ENCODE data around the gene PLXNB2. TPM values are rescaled to one million over a fixed set of nuclear protein-coding genes. Genes with fewer than 3 reads are reported as not detected.

PLXNB2 gene
- total RNA-seq, 1 experiment from 2014 or later = 155 TPM

GRCh38 chr22:50271519-50271970 lies 35.9 kb downstream of the PLXNB2 start:
- Histone ChIP-seq H3K36me3 (ENCODE audit: insufficient read depth, low read length, poor library complexity, severe bottlenecking) (peaks cover 21% of the 10 kb centered on the region), H3K4me1 (ENCODE audit: insufficient read depth, low read length, poor library complexity, severe bottlenecking) (peaks cover 45% of the 10 kb centered on the region), H3K4me3 (ENCODE audit: low read depth, low read length, poor library complexity, severe bottlenecking) (peak overlapping the region; percentile 56), H3K27ac (ENCODE audit: low read depth, low read length, poor library complexity, severe bottlenecking) (peak overlapping the region; percentile 71), H3K27me3 (replicated peaks; ENCODE audit: insufficient read depth, low read depth, low read length, poor library complexity) (no peaks in the 10 kb centered on the region), H3K9me3 (ENCODE audit: low read depth, low read length, poor library complexity, severe bottlenecking) (no peaks in the 10 kb centered on the region)
- peak; percentile 87 for DNase-seq (ENCODE audit: low spot score)
- ChIA-PET POLR2A (ENCODE audit: low non-redundant PET) (no interaction called here), CTCF (interaction anchor here (0.6 to 1.2 kb wide), 3 partner anchors 20 to 70 kb away, joined by 3 to 9 read pairs (median 5); no protein-coding TSS in a partner anchor)
- intact Hi-C loops (cut with micrococcal nuclease; ENCODE audit: unreplicated experiment) = loop anchor here (2.0 to 10.0 kb wide), 2 partner anchors 71 to 223 kb away; partner anchors contain the start of gene PPP6R2
- TF ChIP-seq EZH2 (IDR thresholded peaks at IDR 0.05; ENCODE audit: borderline replicate concordance, low read depth, low read length, poor library complexity, severe bottlenecking) (no peak), CTCF (conservative IDR thresholded peaks at IDR 0.05; ENCODE audit: low read depth, low read length) (0 out of 2 replicates have a peak, but pooled peaks have one; percentile 10)
- BruUV-seq (replicated peaks) = no TSS peak

- ChIA-PET CTCF (interaction anchor here (0.6 to 1.2 kb wide), 2 partner anchors 19 to 56 kb away, joined by 5 to 9 read pairs; no protein-coding TSS in a partner anchor), POLR2A (ENCODE audit: low non-redundant PET) (no interaction called here)
- intact Hi-C loops (cut with micrococcal nuclease; ENCODE audit: unreplicated experiment) = loop anchor here (2.0 to 10.0 kb wide), 2 partner anchors 72 to 224 kb away; partner anchors contain the start of gene PPP6R2
- peaks cover 45% of the 10 kb centered on the region for H3K4me1 ChIP-seq (ENCODE audit: insufficient read depth, low read length, poor library complexity, severe bottlenecking)
- no peak for TF ChIP-seq EZH2 (IDR thresholded peaks at IDR 0.05; ENCODE audit: borderline replicate concordance, low read depth, low read length, poor library complexity, severe bottlenecking)
- TF ChIP-seq CTCF (conservative IDR thresholded peaks at IDR 0.05; ENCODE audit: low read depth, low read length) = no peak
- H3K36me3 ChIP-seq (ENCODE audit: insufficient read depth, low read length, poor library complexity, severe bottlenecking) = peaks cover 14% of the 10 kb centered on the region
- no peak for DNase-seq (ENCODE audit: low spot score)
- BruUV-seq (replicated peaks) = no TSS peak
- peak overlapping the region; percentile 56 for H3K4me3 ChIP-seq (ENCODE audit: low read depth, low read length, poor library complexity, severe bottlenecking)
- peak overlapping the region; percentile 71 for H3K27ac ChIP-seq (ENCODE audit: low read depth, low read length, poor library complexity, severe bottlenecking)
- H3K9me3 ChIP-seq (ENCODE audit: low read depth, low read length, poor library complexity, severe bottlenecking) = no peaks in the 10 kb centered on the region
- H3K27me3 ChIP-seq (replicated peaks; ENCODE audit: insufficient read depth, low read depth, low read length, poor library complexity) = no peaks in the 10 kb centered on the region
These were observed 36.6 kb downstream of the PLXNB2 start for GRCh38 chr22:50270666-50271394.

GRCh38 chr22:50269970-50270665 lies 37.3 kb downstream of the PLXNB2 start, which contains the start of gene MAPK11:
TSS of gene MAPK11 (minus strand) at chr22:50270380. CDS start at chr22:50270292, 88 bp downstream.
- peak within 1 kb of the TSS; percentile 71 for H3K27ac ChIP-seq (ENCODE audit: low read depth, low read length, poor library complexity, severe bottlenecking)
- TF ChIP-seq CTCF (conservative IDR thresholded peaks at IDR 0.05; ENCODE audit: low read depth, low read length) = no peak
- no peak for TF ChIP-seq EZH2 (IDR thresholded peaks at IDR 0.05; ENCODE audit: borderline replicate concordance, low read depth, low read length, poor library complexity, severe bottlenecking)
- ChIA-PET POLR2A (ENCODE audit: low non-redundant PET) (no interaction called here), CTCF (no interaction called here)
- H3K9me3 ChIP-seq (ENCODE audit: low read depth, low read length, poor library complexity, severe bottlenecking) = no peaks in the 10 kb centered on the region
- H3K36me3 ChIP-seq (ENCODE audit: insufficient read depth, low read length, poor library complexity, severe bottlenecking) = peaks cover 7% of the 10 kb centered on the region
- intact Hi-C loops (cut with micrococcal nuclease; ENCODE audit: unreplicated experiment) = loop anchor here (2.0 to 10.0 kb wide), 2 partner anchors 73 to 225 kb away; partner anchors contain the start of gene PPP6R2
- peak within 1 kb of the TSS; percentile 56 for H3K4me3 ChIP-seq (ENCODE audit: low read depth, low read length, poor library complexity, severe bottlenecking)
- no peaks in the 10 kb centered on the region for H3K27me3 ChIP-seq (replicated peaks; ENCODE audit: insufficient read depth, low read depth, low read length, poor library complexity)
- no TSS peak for BruUV-seq (replicated peaks)
- H3K4me1 ChIP-seq (ENCODE audit: insufficient read depth, low read length, poor library complexity, severe bottlenecking) = peaks cover 43% of the 10 kb centered on the region
- DNase-seq (ENCODE audit: low spot score) = peak; percentile 68

Data from A673 (cell line).